ENCODE measurements around the gene ROR1.
"Not testable (repeated sequence)": the region's sequence is repeated elsewhere in the genome, so short reads cannot be mapped to it uniquely, and the experiment has no call there.

ROR1 gene

GRCh38 chr1:64220241-64220640, 446.4 kb downstream of the ROR1 start:
- DNase-seq (ENCODE audit: low read depth, low spot score), result no peak

GRCh38 chr1:64223329-64224151, 449.7 kb downstream of the ROR1 start:
- DNase-seq (ENCODE audit: low read depth, low spot score), result no peak

- not testable (repeated sequence) for DNase-seq (ENCODE audit: low read depth, low spot score)
Measured at GRCh38 chr1:64224236-64224635, 450.4 kb downstream of the ROR1 start.

GRCh38 chr1:64228167-64228957, 454.5 kb downstream of the ROR1 start:
- DNase-seq (ENCODE audit: low read depth, low spot score), result no peak

GRCh38 chr1:64229307-64229706, 455.5 kb downstream of the ROR1 start:
- peak; percentile 32 for DNase-seq (ENCODE audit: low read depth, low spot score)
